ENCODE results near the gene TRMT1.
A peak's percentile ranks its signal among the peaks of the same experiment; 100 is the strongest.
"Not testable (repeated sequence)": the region's sequence is repeated elsewhere in the genome, so short reads cannot be mapped to it uniquely, and the experiment has no call there.

Gene TRMT1

DNA sequence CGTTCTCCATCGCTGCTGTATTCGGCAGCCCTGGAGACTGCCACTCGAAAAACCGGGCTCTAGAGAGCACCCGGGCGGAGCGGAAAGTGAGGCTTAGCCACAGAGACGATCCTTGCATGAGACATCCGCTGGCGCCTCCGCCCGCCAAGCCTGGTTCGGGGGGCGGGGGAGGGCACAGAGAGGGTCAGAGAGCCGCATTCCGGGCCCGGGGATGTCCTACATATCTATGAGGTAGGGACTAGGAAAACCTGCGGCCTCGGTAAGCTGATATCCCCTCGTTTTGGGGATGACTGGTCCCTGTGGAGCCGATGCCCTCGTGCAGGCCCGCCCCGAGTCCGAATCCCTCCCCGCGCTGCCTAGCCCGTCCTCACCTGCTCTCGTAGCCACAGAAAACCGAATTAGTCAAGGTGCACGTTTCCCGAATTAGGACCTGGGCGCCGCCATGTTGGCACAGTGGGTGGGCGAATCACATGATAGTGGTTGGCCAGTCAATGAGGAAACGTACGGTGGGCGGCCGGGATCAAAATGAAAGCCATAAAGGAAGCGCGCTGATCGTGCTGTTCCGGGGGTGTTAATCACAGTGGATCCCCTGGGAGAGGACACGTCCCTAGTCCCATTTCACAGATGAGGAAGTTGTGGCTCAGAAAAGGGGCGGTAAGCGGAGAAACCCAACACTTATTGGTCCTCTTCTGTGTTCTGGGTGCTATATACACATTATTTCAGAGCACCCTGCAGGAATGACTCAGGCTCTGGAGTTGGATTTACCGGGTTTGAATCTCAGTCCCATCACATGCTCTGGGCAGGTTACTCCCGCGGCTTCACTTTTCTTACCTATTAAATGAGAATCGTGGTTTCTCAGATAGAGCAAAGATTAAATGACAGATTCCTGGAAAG is at the start of gene TRMT1:
TRMT1 (minus strand) TSS at position 459 of the 894 bp plus-strand sequence; CDS start at position 118, 341 bp downstream.
- peak; percentile 89 for DNase-seq

DNA sequence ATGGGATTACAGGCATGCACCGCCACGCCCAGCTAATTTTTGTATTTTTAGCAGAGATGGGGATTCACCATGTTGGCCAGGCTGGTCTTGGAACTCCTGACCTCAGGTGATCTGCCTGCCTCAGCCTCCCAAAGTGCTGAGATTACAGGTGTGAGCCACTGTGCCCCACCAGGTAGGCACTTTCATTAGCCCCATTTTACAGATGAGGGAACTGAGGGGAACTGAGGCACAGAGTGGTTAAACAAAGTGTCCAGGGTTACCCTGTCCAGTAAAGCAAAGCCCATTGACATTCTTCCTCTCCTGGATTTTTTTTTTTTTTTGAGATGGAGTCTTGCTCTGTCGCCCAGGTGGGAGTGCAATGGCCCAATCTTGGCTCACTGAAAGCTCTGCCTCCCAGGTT is 49.6 kb upstream of the TRMT1 start:
- not testable (repeated sequence) for DNase-seq

DNA sequence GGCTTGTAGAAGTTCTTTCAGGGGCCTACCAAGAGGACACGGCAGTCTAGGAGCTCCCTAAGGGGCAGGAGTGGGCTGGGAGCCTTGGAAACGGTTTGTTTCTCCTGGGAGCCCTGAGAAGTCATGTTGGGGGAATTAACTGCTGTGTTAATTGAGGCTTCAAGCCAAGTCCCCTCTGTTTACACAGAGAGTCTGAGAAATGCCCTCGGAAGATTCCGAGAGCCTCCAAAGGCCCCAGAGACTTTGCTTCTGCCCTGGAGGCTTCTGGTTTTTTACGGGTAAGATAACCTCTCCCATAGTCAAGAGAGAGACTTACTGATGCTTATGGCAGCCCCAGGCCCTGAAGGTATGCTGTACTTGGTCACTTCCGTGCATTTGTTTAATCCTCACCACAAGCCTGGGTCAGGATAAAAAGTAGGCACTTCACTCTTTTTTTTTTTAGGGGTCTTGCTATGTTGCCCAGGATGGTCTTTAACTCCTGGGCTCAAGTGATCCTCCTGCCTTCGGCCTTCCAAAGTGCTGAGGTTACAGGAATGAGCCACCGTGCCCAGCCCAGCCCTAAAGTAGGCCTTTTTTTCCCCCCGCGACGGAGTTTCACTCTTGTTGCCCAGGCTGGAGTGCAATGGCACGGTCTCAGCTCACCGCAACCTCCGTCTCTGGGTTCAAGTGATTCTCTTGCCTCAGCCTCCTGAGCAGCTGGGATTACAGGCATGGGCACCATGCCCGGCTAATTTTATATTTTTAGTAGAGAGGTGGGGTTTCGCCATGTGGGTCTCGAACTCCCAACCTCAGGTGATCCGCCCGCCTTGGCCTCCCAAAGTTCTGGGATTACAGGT is 48.8 kb upstream of the TRMT1 start:
- DNase-seq = no peak

DNA sequence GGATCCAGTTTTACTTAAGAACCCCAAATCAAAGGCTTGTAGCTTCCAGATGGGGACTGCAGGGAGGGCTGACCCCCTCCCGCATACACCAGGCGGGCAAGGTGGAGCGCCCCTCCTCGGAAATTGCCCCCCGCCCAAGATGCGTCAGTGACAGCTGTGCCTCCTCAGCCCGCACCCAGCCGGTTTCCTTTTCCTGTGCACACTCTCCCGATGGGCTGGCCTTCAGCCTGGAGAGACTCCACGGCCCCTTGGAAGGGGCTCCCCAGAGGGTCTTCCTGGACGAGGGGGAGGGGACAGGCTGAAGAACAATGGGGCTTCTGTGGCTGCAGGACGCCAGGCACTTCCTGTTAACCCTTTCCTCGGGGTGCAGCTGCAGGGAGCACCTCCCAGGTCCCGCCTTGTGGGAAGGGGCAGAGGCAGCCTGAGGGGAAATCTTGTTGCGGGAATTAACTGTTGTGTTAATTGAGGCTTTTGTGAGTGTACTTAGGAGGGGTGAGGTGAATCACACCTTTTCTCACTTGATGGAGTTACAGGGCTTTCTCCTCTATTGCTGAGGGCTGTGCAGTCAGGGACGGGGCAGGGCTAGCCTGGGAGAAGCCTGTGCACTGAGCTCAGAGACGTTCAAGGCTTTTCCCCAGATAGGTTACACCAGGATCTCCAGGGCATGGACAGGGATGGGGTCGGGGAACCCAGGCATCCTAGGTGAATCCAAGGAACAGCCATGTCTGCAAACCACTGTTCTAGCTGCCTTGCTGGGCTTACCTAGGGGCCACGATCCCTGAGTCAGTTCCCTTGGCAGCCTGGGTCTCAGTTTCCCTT is 48.0 kb upstream of the TRMT1 start:
- DNase-seq = no peak

DNA sequence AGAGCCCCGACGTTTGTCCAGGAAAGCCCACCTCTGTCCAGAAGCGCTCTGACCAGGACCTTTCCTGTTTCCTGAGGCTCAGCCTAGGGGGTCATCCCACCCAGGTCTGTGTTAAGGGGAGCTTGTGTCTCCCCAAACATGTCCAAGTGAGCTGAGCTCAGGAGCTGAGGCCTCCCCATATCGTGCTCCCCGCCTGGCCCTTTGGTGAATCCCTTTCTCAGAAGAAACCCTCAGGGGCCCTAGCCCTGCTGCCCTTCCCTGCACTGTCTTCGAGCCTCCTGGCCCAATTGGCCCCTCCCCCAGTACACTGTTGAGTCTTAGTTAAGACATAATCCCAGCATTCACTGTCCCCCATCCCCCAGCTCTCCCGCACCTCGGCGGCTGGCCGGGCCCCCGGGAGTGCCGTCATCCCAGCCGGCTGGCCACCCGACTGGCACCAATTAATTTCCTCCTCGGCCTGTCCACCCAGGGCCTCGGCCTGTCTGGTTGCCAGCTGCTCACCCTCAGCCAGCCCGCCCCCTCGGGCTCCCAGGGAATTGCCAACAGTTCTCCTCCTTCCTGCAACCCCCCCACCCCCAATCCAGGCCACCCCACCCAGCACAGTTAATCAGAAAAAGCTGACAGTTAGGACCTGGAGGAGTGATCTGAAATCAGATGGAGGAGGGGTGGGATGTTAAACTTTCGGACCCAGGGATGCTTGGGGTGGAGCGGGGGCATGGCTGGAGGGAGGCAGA is 47.2 kb upstream of the TRMT1 start:
- DNase-seq = no peak

DNA sequence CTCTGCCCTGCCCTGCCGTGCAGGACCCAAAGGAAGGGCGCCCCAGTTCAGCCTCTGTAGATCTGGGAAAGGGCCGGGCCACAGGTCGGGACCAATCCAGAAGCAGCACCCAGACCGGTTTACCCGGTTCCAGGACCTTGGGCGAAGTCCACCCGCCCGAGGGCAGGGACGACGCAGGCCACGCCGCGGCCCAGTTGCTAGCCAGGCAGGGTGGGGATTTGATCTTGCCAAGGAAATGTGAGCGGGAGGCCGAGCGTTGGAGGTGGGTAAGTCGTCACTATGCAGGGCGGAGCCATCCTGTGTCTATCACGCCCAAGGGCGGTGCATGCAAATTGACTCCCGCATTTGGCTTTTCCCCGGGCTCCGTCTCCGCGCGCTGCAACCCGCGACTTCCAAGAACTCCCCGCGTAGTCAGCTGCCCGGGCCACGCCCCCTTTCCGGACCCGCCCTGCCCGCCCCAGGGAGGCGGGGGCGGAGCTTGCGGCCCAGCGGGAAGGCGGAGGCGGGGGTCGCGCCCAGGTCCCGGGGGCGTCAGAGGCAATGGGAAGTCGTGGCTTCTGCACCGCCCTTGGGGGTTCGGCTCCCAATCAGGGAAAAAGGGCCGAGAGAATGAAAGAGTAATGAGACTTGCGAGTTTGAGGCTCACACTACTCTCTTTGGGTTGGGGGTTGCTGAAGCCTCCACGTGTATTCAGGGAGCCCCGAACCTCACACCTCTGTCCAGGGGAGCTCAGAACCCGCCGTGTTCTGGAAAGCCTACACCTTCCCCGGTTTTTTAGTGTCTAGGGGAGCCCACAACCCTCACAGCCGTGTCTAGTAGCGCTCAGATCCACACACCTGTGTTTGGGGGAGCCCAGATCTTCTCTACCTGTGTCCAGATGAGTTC is 46.4 kb upstream of the TRMT1 start:
- DNase-seq = peak; percentile 90

DNA sequence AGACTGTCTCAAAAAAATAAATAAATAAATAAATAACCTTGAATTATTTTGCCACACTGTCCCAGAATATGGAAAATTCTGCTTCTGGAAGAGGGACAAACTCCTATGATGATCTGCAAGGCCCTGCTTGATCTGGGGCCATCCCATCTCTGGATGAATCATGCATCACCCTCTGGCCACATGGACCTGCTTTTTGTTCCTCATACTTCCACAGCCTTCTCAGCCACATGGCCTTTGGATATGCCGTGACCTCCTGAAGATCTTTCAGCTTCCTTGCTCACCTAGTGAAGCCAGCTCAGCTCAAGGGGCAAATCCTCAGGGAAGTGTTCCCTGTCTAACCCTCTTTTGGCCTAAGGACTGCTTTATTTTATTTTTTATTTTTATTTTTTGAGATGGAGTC is 44.0 kb upstream of the TRMT1 start:
- DNase-seq = no peak

DNA sequence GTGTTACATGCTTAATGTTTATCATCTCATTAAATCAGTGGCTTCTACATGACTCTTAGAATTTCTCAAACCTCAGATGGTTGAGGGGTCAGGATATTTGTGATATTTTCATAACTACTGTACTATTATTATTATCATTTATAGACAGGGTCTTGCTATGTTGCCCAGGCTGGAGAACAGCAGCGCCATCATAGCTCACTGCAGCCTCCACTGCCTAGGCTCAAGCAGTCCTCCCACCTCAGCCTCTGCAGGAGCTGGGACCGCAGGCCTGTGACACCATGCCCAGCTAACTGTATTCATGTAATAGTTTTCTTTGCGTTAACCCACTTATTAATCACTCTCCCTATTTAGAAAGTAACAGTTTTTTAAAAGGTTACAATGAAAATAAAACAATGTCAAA is 43.2 kb upstream of the TRMT1 start:
- DNase-seq = no peak

DNA sequence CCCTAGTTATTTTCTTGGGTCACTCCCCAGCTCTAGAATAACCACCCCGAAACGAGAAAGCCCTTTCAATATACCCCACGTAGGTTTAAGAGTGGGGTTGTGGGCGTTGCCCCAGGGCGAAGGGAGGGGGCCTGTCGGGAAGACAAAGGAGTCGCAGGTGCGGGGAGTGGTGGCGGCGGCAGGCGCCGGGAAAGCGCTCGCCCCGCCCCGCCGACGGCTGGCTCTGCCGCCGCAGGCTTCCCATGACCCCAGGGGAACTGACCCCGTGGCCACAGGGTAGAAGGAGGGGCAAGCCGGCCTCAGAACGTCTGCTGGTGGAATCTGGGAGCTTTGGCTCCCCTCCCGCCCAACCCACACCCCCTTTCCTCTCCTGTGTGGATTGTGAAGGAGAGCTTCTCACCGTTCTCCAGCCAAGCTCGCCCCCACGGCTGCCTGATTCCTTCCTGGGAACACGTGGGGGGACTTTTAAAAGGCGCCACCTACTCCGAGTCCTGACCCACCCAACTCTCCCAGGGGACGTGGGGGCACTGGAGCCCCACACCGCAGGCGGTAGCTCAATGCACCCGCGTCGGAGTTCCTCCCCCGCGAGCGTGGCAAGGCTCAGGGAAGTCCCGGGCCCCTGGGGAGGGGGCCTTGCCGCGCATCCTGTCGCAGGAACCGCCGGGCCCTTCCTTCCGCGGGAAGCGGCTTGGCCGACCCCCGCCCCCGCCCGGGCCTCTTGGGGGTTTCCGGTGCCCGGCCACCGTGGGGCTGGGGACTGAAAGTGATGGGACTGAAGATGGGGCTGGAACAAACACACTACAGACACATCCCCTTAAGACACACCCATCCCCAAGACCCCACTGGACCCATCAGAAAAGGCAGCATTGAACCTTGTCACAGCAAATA is 39.2 kb upstream of the TRMT1 start:
- DNase-seq = no peak

DNA sequence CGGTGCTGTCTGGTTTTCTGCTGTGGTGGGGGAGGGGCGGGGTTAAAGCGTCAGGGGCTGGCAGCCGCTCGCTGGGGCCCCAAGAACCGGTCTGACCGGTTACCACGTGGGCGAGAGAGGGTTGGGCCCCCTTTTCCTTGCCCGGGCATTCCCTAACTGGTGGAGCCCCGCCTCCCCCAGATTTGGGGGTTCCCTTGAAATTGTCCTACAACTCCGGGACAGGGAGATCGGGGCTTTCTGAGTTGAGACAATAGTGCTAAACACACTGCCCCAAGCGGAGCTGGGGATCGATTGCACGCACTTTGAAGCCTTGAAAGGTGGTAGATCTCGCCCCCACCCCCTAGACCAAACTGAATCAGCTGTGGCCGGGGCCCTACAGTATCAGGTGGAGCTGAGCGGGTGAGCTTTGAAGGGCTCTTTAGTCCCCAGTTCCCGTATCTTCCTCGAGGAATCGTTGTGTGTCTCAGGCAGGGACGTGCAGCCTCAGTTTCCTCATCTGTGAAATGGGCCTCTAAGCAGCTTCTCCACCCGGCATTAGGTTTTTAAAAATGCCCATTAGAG is 38.5 kb upstream of the TRMT1 start:
- DNase-seq = peak; percentile 85

DNA sequence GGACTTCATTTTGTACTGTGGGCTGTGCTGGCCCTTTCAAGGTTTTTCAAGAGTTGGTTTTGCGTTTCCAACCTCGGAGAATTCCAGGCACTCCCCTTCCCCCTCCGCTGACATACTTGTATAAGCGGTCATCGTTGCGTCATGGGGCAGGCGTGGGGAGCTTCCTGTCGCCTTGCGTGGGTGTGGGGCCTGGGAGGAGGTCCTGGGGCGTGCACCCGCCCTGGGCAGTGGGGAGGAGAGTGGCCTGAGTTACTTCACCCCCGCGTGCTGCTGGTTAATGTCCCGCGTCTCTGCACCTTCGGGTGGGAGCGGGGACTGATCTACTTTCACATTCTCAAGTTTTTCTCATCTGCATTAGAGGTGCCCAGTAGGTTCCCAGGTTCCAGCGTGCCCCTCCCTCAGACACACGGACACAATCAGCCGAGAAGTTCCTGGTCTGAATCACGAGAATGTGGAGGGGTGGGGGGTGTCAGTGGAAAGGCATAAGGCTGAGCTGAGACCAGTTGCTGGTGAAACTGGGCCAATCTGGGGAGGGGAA is 37.8 kb upstream of the TRMT1 start:
- DNase-seq = no peak

DNA sequence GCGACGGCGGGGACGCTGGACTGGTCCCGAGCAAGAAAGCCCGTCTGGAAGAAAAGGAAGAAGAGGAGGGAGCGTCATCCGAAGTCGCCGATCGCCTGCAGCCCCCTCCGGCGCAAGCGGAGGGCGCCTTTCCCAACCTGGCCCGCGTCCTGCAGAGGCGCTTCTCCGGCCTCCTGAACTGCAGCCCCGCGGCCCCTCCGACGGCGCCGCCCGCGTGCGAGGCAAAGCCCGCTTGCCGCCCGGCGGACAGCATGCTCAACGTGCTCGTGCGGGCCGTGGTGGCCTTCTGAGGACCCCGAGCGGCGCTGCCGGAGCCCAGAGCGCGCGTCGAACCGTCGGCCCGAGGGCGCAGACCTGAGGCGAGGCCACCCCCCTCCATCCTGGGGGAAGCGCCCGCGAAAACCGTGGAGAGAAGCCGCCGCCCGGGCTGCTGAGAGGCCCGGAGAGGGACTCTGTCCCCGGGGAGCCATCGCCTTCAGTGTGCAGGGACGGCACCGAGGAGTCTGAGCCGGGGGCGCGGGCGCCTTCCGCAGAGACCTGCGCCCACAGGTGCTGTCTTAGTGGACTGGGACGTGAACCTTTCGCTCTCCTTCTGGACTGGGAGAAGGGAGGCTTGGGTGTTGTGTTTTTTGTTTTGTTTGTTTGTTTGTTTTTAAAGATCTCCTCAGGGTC is 37.2 kb upstream of the TRMT1 start:
- no peak for DNase-seq

DNA sequence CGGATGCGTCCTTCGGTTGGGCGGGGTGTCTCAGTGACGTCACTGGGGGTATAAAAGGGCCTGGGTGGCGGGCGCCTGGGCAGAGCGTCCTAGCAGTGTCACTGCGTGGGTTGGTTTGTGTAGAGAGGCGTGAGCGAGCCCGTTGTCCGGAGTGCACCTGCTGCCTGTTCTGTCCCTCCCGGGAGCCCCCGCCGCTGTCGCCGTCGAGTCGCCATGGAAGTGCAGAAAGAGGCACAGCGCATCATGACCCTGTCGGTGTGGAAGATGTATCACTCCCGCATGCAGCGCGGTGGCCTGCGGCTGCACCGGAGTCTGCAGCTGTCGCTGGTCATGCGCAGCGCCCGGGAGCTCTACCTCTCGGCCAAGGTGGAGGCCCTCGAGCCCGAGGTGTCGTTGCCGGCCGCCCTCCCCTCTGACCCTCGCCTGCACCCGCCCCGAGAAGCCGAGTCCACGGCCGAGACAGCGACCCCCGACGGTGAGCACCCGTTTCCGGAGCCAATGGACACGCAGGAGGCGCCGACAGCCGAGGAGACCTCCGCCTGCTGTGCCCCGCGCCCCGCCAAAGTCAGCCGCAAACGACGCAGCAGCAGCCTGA is 36.5 kb upstream of the TRMT1 start:
- peak; percentile 95 for DNase-seq

DNA sequence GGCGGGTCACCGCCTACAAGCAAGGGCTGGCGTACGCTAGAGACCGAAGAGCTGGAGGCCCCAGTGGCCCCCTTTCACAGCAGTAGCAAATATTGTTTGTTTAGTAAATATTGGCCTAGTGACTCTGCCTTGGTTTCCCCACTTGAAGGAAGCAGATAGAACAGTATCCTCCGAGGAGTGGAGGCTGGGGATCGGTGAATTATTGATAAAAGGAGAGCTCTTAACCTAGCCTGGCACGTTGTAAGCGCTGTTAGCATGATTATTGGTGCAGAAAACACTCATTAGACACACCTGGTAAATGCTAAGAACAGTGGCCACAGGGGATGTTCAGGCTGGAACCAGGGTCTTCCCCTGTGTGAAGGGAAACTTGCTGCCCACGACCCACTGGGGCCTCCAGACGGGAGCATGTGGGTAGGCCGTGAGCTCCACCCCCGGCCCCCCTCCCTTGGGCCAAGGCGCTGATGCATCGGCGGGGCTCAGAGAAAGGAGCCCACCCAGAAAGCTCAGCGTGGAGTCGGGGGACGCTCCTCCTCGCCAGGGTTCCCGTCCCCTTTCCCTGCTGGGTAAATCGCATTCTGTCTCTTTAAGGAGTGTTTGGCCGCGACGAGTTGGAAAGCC is 35.9 kb upstream of the TRMT1 start:
- no peak for DNase-seq

DNA sequence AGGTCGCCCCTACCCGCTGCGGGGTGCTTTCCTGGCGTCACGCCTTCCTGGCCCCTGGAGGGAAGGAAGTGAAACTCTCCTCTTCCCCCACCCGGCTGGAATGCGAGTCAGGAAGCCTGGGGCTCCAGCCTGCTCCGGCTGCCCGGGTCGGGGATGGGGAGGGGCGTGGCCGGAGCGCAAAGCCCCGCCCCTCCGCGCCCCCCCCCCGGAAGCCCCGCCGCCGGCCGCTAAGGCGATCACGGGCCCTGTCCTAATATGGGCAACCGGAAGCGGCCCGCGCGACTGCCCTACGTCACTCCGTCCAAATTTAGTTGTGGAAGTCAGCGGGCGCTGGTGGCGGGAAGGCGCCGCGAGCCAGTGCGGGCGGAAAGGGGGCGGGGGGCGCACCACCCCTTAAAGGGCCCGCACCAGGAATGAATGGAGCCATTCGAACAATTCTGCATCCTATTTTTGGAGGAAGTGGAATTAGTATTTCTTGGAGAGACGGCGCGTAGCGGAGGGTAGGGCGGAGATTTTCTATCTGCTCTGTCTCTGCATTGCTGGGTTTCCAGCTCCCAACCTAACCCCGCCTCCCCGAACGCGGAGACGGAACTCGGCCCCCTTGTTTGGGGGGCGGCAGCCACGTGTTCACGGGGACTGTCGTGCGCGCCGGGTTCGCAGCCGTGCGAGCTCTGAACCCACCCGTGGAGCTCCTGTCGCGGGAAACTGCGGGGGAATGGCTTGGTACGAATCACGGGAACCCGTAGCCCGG is 35.2 kb upstream of the TRMT1 start:
- DNase-seq = peak; percentile 95

DNA sequence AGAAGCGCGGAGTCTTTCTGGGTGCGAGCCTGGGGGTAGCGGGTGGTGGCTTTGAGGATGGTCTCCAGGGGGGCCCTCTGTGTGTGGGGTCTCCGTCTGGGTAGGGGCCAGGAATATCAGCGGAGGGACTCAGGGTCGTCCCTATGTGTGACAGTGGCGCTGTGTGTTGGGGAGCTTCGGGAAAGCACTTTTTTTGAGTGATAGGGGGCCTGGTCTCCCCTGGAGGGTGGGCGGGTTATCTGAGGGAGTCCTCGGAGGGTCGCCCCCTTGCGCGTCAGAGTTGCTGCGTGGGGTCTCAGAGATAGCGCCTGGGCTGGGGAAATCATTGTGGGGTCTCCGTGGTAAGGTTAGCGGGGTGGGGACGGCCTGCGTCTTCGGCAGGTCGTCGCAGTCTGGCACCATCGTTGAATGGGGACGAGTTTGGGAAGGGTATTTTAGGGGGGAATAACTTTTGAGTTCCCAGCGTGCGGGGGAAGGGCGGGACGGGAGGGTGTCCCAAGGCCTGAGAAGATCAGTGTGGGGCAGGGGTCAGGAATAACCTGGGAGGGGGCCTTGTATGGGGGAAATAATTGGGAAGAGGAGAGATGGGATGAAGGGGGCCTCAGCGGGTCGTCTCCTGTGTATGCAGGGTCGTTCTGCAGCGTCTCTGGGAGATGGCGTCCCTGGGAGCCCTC is 34.5 kb upstream of the TRMT1 start:
- no peak for DNase-seq
